ENCODE measurements around the gene MAP2K3. TPM values are rescaled to one million over a fixed set of nuclear protein-coding genes. Genes with fewer than 3 reads are reported as not detected.

MAP2K3 gene
- total RNA-seq, 4 donors from 2014 or later, result 54.1 to 64.1 (median 55.2) TPM

DNA sequence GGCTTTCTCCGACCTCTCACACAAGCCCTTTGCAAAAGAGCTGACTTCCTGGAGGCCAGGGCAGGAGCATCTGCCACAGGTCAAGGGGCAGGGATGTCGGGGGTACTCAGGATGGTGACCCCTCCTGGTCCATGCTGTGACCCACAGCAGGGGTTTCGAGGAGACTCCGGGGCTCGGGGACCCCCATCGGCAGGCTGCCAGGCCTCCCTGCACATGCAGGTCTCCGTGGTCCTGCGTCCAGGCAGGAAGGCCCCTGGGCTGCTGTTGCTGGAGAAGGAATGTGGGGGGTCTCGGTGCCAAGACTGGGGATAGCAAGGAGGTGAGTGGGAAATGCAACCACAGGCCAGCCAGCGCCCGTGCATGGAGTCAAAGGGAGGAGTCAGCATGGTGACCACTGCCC lies 42.9 kb upstream of the MAP2K3 start:
- intact Hi-C loops (cut with DNase I; ENCODE audit: low total_unique reads), result no loop called here

DNA sequence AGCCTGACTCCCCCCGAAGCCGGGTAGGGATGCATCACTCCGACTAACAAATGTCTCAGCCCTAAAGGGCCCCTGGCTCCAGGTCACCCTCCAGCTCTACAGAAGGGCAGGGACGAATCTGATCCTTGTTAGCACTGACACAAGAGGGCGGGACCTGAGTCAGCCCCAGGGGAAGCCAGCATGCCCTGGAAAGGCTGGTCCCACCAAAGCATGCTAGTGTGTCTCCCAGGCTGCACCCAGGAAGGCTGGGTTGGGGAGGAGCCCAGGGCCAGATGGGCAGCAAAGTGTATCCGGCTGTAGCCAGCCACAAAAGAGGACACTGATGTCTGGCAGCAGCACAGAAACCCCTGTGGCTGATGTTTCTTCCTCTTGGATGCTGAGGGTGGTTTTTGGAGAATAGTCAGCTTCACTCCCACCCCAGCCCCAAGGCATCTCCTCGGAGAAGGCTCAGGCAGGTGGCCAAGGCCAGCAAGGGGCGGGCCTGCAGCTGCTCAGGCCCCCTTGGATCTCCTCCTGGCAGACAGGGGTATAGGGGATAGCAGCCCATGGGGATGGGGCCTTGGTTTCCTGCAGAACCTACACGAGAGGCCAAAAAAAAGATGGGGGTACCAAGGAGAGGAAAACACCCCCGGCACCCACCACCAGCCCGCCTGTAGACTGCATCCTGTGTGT lies 42.3 kb upstream of the MAP2K3 start:
- DNase-seq (ENCODE audit: low spot score in 2 of 2), result no peak
- intact Hi-C loops (cut with DNase I; ENCODE audit: low total_unique reads), result no loop called here
- WGBS, 2 donors, result 40 to 51% methylated on average over 11 of the region's 11 CpGs
- TF ChIP-seq, protein P1, sequence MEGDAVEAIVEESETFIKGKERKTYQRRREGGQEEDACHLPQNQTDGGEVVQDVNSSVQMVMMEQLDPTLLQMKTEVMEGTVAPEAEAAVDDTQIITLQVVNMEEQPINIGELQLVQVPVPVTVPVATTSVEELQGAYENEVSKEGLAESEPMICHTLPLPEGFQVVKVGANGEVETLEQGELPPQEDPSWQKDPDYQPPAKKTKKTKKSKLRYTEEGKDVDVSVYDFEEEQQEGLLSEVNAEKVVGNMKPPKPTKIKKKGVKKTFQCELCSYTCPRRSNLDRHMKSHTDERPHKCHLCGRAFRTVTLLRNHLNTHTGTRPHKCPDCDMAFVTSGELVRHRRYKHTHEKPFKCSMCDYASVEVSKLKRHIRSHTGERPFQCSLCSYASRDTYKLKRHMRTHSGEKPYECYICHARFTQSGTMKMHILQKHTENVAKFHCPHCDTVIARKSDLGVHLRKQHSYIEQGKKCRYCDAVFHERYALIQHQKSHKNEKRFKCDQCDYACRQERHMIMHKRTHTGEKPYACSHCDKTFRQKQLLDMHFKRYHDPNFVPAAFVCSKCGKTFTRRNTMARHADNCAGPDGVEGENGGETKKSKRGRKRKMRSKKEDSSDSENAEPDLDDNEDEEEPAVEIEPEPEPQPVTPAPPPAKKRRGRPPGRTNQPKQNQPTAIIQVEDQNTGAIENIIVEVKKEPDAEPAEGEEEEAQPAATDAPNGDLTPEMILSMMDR (IDR thresholded peaks at IDR 0.05), result no peak
- TF ChIP-seq POLR2A (IDR thresholded peaks at IDR 0.05), result no peak
- H3K4me3 ChIP-seq (ENCODE audit: low read depth, poor library complexity, severe bottlenecking), result no peak overlapping the region

More for the DNA sequence above, 42.9 kb upstream of the MAP2K3 start:
- 67 to 83% methylated on average over 8 to 11 of the region's 11 CpGs for WGBS, 2 donors
- no peak for TF ChIP-seq POLR2A (IDR thresholded peaks at IDR 0.05)
- TF ChIP-seq, protein P1 (IDR thresholded peaks at IDR 0.05), result no peak
- H3K4me3 ChIP-seq (ENCODE audit: low read depth, poor library complexity, severe bottlenecking), result no peak overlapping the region
- DNase-seq (ENCODE audit: low spot score in 2 of 2), result no peak

DNA sequence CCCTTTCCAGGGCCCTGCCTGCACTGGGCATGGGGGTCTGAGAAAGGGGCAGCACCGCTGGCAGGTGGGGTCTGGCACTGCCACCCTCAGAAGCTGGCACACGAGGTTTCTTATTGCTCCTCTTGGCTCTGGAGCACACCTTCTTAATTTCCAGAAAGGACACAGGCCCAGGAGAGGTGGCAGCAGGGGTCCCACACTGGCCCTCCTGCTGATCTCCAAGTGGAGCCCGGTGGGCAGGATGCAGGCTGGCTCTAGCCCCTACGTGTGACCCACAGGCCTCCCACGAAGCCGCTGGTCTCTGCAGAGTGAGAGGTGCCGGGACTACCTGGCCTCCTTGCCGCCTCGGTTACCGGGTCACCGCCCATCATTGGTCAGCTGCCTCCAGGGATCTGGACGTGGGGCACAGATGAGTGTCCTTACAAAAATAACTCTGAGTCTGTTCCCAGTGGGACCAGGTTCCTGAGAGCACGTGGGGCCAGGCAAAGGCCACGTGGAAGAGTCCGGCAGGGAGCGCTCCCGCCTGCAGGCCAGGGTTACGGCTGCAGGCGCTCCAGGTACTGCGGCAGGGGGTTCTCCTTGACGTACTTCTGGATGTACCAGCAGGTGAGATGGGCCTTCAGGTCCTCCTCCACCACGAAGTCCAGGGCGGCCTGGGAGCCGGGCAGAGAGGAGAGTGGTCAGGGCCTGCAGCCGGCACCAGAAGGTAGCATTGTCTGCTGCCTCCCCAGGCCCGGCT lies 41.6 kb upstream of the MAP2K3 start:
- WGBS, 2 donors, result 85 to 89% methylated on average over 26 of the region's 26 CpGs
- intact Hi-C loops (cut with DNase I; ENCODE audit: low total_unique reads), result no loop called here

DNA sequence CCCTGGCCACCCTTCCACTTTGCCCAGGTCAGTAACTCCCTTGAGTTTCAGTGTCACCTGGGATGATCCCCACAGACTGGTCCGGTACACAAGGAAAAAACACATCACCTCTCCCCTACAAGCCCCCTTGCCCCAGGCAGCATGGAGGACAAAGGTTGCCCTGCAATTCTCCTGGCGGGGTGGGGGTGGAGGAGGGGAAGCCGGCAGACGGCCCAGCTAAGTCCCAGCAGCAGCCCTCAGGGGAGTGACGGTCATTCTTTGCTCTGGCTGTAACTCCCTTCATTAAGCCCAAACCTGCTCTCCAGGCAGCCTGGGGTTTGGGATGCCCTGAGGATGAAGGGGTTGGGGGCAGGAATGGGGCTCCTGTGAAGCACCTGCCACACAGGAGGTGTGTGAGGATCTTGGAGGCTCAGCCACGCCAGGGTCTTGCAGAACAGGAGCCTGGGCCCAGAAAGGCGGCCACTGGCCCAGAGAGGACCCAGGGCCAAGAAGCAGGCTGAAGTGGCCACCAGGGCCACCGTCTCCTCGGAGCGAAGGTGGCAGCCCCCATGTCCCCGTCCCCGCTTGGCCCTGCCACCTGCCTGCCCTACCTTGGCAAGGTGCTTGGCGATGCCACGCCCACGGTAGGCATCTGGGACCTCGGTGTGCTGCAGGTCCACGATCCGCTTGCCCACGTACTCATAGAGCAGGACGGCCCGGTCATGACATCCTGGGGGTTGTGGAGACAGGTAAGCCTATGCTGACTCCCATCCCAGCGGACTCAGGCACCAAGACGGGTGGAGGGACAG lies 40.8 kb upstream of the MAP2K3 start:
- intact Hi-C loops (cut with DNase I; ENCODE audit: low total_unique reads), result no loop called here
- WGBS, 2 donors, result 70 to 76% methylated on average over 13 to 22 of the region's 23 CpGs
- no peak for DNase-seq (ENCODE audit: low spot score in 2 of 2)

More for the DNA sequence above, 41.6 kb upstream of the MAP2K3 start:
- DNase-seq (ENCODE audit: low spot score in 2 of 2), result no peak
- TF ChIP-seq, protein P1 (IDR thresholded peaks at IDR 0.05), result no peak
- no peak for TF ChIP-seq POLR2A (IDR thresholded peaks at IDR 0.05)
- H3K4me3 ChIP-seq (ENCODE audit: low read depth, poor library complexity, severe bottlenecking), result no peak overlapping the region

DNA sequence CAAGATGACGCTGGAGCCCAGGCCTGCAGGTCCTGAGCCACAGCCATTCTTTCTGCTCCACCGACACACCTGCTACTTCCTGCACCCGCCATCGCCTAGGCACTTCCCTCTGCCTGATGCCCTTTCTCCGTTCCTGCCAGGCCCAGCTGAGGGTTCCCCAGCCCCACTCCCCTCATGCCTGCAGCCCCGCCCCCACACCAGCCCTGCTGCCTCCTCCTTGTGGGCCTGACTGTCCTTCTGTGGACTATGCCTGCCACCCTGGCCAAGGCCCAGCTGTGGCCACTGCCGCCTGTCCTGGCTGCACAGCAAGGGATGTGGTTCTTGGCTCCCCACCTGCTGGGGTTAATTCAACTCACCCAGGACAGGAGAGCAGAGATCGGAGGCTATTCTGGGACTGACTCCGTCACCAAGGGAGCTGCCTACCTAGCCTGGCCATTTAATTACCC lies 38.8 kb upstream of the MAP2K3 start:
- no peak overlapping the region for H3K4me3 ChIP-seq (ENCODE audit: low read depth, poor library complexity, severe bottlenecking)
- TF ChIP-seq, protein P1 (IDR thresholded peaks at IDR 0.05), result no peak
- no peak for TF ChIP-seq POLR2A (IDR thresholded peaks at IDR 0.05)
- WGBS, 2 donors, result 82 to 83% methylated on average over 9 of the region's 9 CpGs
- intact Hi-C loops (cut with DNase I; ENCODE audit: low total_unique reads), result no loop called here
- no peak for DNase-seq (ENCODE audit: low spot score in 2 of 2)

More for the DNA sequence above, 40.8 kb upstream of the MAP2K3 start:
- no peak overlapping the region for H3K4me3 ChIP-seq (ENCODE audit: low read depth, poor library complexity, severe bottlenecking)
- TF ChIP-seq, protein P1 (IDR thresholded peaks at IDR 0.05), result no peak
- TF ChIP-seq POLR2A (IDR thresholded peaks at IDR 0.05), result no peak

Data from lower leg skin (tissue), 4 donors.